Hematopoietic multipotent progenitor cell (in vitro differentiated cells): ENCODE data around the gene P4HA1. TPM values are rescaled to one million over a fixed set of nuclear protein-coding genes. Genes with fewer than 3 reads are reported as not detected.
A peak's percentile ranks its signal among the peaks of the same experiment; 100 is the strongest.
"Not testable (repeated sequence)": the region's sequence is repeated elsewhere in the genome, so short reads cannot be mapped to it uniquely, and the experiment has no call there.

ENCODE experiments used
- DNase-seq, 3 donors: peaks; one replicate each; pipeline ENCODE4 v3.0.0-alpha.2; 2011 to 2015; ENCODE audit warnings: low read depth in 2 of 3, low spot score in 2 of 3
- total RNA-seq: library from RNA; depleted of rRNA; stranded (reverse); fragments of >200 nt; gene quantifications from one replicate; pipeline ENCODE4 v1.2.3, GENCODE V29; 2012

The P4HA1 gene
- total RNA-seq, result 7.3 TPM

DNA sequence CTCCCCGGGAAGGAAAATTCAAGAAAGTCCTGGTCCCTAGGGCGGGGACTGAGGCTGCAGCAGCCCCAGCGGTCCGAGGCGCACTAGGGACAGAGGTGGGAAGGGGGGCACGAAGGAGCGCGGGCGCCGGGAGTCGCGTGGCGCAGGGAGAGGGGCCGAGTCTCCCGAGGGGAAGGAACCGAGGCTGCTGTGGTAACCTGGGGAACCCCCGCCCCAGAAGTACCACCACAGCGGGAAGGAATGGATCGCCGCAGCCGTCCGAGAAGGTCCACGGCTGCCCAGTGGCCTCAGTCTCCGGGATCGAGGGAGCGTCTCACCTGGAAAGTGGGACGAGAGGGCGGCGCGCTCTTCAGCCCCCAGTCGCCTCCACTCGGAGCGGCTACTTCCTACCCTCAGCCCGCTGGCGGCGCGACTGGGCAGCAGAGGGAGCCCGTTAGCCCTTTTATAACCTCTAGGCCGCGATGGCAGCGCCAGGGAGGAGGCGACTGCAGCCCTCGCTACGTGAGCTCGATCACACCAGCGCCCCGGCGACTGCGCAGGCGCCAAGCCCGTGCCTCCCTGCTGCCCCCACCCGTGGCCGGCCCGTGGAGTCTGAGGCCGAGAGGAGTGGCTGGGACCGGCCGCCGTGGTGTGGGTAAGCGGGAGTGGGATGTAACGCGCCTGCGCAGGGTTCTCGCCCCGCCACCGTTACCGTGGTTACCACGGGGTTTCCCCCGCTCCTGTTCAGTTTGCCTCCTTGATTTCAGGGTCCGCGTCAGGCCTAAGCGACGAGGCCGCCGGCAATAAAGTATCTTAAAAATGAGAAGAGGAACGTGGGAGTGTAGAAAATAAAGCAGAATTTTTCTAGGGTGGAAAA, at the start of gene P4HA1:
P4HA1 (minus strand) TSS at position 418 of the 856 bp plus-strand sequence. CDS start 21,983 bp downstream, outside the sequence.
- peak; percentile 96 to 99 (median 98) for DNase-seq

DNA sequence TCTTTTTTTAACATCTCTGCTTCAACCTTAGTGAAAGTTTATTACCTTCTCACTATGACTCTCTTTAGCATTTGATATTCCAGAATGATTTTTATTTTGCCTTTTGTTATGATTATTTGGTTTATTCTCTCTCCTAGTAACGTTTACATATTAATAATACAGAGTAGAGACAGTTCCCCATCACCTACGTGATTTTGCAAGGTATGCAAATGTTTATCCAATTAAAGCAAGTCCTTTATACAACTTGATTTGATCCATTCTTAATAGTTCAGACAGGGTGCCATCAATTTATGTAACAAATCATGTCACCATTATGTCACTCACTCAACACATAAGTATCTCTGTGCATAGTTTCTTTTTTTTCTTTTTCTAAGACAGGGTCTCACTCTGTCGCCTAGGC, 44.9 kb upstream of the P4HA1 start:
- no peak for DNase-seq

DNA sequence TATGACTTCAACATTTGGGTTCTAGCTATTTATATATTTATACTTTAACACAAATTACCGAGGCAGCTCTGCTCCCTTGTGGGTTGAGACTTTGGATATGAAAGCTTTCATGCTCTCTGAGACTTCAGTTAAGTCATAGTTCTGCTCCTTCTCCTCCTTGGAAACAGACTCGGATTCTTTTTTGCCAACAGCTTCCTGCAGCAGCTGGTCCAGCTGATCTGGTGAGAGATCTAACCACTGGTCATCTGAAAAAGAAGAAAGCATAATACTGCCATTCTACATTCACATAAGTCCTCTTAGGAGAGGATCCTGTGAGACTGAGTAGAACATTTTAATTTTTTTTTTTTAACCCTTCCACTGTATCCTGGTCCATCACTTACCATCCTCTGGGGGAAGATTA, 42.6 kb upstream of the P4HA1 start:
- DNase-seq, result no peak

DNA sequence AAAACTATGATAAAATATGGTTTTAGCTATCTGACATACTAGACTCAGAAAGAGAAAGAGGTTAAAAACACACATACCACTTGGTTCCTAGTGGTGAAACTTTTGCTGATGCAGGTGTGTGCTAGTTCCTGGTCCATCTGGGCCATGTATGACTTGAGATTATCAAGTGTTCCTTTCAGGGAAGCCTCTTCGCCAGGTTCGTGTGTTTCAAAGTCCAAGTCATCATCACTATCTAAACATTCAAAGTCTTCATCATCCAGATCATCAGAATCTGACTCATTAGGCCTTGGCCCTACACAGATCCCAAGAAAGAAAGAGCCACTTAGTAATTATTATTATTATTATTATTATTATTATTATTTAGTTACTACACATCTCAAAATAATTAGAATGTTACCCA, 40.0 kb upstream of the P4HA1 start:
- no peak for DNase-seq

DNA sequence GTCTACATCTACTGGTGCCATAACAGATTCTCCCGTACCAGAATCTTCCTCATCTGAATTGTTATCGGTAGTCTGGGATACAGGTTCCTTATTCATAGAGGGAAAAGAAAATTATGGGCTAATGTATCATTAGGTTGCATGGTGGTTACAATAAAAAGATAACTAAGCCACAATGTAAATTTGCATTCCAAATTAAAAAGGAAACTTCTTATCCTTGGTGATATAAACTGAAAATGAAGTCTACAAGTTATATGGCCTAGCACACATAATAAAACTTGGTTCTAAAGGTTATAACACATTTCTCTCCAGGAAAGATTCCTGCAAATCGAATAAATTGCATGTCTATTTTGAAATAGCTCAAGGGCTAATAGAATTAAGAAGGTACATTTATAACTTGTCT, 38.1 kb upstream of the P4HA1 start:
- DNase-seq, result no peak

DNA sequence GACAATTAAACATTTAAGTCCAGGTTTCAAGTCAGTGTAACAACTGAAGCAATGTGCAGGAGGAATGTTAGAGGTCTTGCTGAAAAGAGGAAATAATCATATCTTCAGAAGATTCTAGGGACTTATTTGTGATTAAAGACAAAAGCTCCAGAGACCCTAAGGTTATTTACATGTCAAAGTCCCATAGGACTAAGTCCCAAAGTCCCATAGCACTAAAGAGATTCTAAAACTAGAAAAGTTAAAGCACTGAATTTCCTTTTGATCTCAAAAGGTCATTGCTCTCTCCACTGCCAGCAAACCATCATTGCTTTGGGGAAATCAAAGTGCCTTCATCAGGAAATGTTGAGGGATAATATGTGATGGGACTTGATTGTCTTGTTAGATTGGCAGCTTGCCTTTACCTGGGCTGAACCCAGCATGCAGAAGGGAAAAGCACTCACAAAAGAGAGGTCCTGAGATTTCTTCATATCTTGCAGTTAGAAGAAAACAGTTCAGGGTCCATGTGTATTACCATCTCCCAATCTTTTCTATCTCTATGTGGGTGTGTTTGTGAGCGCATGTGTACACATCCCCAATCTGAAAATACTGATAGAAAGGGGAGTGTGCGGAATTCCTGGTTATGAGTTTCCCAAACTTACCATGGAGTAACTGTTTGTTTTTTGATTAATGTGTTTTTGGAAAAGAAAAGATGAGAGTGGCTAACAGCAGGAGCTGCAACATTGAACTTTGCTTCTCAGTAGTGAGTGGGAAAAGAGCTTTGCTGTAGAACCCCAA, 35.4 kb upstream of the P4HA1 start:
- no peak for DNase-seq

DNA sequence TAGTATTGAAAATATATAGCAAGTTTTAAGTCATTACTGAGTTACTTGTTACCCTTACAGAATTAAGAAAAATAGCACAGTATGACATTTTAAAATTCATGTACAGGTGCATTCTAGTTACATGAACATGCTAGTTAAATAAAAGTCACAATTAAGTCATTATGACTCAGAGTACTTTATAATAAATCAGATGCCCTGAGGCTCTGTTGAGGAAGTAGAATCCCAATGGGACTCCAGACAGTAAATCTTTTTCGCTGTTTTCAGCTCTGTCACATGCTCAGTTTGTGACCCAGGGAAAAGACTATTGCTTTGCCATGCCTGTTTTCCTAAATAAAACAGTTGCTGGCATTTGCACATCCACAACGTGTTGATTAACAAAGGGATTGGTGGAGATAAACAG, 34.6 kb upstream of the P4HA1 start:
- DNase-seq, result no peak

DNA sequence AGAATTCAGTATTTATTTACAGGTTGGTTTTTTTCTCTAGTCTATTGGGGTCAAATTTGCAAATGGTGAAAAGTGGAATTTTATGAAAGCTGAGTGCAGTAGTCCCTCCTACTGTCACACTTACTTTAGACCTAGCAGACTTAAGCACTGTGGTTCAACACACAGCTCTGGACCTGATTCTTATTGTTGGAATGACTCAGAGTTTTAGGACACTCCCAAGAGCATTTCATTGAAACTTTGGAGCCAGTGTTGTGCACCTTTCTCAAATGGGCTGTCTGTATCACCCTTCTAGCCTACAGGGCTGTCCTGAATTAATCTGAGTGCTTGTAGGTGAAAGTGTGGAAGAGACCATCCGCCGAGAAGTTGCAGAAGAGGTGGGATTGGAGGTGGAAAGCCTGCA, 29.7 kb upstream of the P4HA1 start:
- DNase-seq, result no peak

DNA sequence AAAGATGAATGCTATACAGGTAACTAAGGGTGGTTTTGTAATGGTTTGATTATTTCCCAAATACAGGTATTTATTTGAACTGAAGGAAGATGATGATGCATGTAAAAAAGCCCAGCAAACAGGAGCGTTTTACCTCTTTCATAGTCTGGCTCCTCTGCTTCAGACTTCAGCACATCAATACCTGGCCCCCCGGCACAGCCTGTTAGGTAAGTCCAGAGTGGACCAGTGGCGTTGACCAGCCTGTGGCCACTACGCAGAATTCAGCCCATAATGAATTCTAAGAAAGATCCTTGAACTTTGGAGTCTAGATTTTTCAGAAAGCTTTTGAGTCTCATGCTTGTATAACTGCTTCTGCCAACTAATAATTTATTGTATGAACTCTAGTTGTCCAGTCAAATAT, 23.3 kb upstream of the P4HA1 start:
- DNase-seq, result no peak

DNA sequence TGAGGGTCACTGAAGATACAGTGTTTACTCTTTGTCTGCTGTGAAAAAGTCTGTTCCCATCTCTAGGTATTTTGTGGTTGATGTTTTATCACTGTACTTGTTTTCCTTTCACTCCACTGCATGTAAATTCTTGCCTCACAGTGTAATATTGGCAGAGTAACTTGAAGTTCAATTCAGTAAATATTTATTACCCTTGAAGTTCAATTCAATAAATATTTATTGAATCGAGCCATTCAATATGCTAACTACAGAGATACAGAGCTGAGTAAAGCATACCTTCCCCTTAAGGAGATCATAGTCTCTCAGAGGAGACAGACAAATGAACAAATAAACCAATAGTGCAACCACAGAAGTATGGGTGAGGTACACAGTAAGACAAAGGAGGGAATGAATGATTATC, 22.8 kb upstream of the P4HA1 start:
- no peak for DNase-seq

DNA sequence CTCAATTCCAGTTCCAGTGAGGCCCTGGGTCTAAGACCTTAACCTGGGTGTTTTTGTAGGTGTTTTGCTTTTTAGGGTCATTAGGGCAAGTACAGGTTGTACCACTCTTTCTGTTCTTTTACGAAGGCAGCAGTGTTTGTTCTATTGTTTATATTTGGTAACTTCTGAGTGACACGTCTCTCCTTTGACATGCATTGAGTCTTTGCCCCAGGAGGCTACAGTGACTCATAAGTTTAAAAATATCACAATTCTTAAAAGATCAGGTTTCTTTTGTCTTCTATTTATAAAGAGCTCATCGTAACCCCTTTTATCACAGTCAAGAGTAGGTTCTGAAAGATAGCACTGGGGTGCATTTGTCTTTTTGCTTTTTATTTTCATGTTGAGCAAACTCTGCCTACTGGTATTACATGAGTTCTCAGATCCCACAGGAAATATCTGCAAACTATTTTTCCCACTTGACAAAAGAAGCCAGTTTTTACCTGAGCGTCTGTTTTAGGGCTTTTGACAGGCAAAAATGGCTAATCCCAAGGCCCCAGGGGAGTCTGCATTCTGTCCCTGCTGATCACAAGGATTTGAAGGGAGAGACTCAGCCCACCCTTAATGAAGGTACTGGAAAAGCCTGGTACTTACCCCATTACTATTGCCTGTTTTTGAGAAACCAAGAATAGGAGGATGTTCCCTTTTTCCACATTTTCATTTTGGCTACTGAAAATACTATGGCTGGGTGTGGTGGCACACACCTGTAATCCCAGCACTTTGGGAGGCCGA, 21.5 kb upstream of the P4HA1 start:
- DNase-seq, result no peak

DNA sequence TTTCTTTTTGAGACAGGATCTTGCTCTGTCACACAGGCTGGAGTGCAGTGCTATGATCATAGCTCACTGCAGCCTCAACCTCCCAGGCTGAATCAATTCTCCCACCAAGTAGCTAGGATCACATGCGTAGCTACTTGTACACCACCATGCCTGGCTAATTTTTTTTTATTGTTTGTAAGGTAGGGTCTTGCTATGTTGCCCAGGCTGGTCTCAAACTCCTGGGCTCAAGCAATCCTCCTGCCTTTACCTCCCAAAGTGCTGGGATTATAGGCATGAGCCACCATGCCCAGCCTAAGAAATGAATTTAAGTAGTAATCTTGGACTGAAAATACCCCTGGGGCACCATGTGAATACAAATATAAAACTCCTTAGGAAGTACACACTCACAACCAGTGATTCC, 19.4 kb upstream of the P4HA1 start:
- no peak for DNase-seq

DNA sequence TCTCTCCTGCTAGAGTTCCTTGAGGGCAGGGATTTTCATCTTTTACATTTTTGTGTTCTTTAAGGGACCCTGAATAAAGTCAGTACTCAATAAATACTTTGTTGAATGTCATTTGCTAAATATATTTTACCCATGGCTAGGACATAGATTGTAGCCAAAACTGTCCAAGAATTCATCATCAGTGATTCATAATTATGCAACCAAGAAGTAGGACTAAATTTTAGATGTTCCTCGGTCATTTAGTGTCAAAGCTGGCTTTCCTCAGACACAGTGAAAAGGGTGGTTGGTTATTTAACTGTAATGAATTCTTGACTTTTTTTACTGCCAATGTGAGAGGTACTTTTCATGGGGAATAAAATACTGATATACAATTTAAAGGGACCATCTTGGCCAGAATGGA, 16.9 kb upstream of the P4HA1 start:
- no peak for DNase-seq

DNA sequence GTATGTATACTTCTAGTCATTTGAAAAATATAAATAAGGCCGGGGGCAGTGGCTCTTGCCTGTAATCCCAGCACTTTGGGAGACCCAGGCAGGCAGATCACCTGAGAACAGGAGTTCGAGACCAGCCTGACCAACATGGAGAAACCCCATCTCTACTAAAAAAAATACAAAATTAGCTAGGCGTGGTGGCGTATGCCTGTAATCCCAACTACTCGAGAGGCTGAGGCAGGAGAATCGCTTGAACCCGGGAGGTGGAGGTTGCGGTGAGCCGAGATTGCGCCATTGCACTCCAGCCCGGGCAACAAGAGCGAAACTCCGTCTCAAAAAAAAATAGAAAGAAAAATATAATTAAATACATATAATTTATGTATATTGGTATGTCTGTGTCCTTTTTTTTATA, 15.4 kb upstream of the P4HA1 start:
- not testable (repeated sequence) for DNase-seq

DNA sequence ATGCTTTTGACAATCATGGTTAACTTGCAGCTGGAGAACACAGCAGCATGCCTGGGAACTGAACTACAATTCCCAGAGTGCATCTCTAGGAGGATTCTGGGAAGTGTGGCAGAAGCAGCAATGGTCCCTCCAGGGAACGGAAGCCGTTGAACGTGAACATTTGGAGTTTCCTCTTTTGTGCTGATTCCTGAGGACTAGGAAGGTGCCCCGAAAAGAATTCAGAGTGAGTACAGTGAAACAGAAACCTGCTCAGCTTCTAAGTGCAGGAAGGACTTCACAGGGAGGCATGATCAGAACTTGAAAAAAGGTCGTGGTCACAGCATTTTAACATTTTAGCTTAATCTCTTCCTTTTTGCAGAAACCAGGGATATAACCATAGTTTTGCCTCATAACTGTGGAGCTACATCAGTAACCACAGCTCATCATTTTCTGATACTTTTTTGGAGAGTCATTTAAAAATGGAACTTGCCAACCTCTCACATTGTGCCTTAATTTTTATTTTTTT, 13.7 kb upstream of the P4HA1 start, which contains the start of gene NUDT13:
NUDT13 (plus strand) TSS at position 111 of the 505 bp plus-strand sequence. CDS start 3,911 bp downstream, outside the sequence.
- peak; percentile 34 to 89 (median 82) for DNase-seq

DNA sequence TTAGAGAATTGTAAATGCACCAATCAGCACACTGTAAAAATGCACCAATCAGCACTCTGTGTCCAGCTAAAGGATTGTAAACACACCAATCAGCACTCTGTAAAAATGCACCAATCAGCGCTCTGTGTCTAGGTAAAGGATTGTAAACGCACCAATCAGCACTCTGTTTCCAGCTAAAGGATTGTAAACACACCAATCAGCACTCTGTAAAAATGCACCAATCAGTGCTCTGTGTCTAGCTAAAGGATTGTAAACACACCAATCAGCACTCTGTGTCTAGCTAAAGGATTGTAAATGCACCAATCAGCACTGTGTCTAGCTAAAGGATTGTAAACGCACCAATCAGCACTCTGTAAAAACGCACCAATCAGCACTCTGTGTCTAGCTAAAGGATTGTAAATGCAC, 12.6 kb upstream of the P4HA1 start:
- not testable (repeated sequence) for DNase-seq

DNA sequence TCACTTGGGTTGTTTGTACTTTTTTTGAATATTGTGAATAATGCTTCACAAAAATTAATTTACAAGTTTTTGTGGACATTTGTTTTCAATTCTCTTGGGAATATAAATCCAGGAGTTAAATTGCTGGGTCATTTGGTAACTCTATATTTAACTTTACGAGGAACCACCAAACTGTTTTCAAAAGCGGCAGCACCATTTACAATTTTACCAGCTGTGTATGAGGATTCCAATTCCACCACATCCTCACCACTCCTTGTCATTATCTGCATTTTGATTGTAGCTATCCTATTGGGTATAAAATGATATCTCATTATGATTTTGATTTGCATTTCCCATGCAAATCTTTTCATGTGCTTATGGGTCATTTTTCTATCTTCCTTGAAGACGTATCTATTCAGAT, 9.6 kb upstream of the P4HA1 start:
- DNase-seq, result no peak

DNA sequence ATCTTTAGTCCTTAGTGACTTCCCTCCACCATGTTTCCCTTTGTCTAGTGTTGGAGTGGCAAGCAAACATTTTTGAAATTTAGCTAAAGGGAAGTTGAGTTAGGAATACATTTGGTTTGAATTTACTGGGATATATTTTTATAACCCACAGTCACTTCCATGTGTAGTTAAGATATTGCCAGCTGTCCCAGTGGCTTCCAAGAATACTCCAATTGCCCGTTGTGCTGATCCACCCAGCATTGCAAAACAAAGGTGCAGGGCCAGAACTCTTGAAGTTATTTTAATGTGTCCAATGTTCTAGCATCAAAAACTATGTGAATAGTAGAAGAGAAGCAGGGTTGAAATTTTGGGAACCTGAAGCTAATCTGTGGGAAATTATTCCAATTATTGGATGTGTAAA, 2.5 kb upstream of the P4HA1 start:
- no peak for DNase-seq

DNA sequence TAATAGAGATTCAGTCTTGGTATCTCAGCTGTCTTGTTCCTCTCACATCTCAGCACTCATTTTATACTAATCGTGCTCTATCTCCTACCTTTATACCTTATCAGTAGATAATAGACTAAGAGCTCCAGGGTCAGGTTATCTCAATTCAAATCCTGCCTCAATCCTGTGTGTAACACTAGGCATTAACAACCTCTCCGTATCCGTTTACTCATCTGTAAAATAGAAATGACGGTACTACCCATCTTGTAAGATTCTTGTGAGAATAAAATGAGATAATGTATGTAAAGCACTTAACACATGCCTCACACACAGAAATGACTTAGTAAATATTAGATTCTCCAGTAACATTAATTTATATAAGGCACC, 622 bp upstream of the P4HA1 start:
- no peak for DNase-seq

DNA sequence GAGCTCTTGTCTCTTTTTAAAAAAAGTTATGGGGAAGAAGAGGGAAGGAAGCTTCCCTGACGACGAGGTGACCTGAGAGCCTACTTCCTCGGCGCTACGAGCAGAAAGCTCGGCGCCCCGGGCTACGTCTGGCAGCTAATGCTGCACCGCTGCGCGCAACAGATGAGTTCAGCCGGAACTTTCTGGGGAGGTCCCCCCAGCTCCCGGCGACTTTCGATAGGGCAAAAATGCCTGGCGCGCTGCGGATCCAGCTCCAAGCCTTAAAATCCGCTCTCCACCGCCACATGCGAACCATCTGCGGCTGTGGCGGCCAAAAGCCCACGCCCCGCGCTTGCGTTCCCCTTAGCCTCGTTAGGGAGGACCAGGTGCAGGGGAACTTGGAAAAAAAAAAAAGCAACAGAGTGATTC, 621 bp downstream of the P4HA1 start:
- DNase-seq, result peak; percentile 53 to 78 (median 73)

DNA sequence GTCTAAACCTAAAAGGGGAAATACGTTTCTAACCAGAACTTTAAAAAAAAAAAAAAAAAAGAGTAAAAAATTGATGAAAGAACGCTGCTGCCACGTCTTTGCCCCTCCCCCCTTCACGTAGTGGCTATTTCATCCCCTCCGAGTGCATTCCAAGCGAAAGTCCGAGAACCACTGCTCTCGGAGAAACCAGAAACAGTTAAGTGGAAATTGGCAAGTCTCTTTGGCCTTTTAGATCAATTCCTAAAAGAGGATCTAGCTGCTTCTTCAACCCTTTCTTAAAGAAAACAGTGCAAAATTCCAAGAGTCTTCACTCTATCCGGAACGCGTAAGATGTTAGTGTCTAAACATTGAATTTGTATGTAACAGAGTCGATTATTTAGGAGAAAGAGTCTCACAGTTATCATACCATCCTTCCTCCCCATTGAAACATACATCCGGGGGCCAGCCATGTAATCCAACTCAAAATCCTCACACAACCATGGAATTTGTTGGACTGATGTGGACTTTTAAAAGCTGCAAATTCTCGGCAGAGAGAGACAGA, 1.1 kb downstream of the P4HA1 start:
- DNase-seq, result peak; percentile 19 to 51 (median 46)
